Tibial nerve (tissue), 4 donors: ENCODE data around the gene TMEM167A.

Source experiments
- CTCF ChIP-seq, 5 experiments: fragments of 200-600 bp in 3 of 5; fragments of 450-650 bp in 2 of 5; sonication (generic) in 3 of 5; IDR thresholded peaks; one replicate each; pipeline ENCODE4 v1.5.1; 2016 to 2019; ENCODE audit warnings: antibody characterized with exemption in 5 of 5, mild to moderate bottlenecking in 3 of 5, moderate library complexity in 2 of 5
- EP300 ChIP-seq, 2 donors: sonication (generic); formaldehyde crosslinking; IDR thresholded peaks; one replicate each; pipeline ENCODE4 v1.6.1; 2017; ENCODE audit warnings: antibody characterized with exemption in 2 of 2, mild to moderate bottlenecking in 1 of 2
- POLR2A ChIP-seq, 2 donors: fragments of 450-650 bp; IDR thresholded peaks; one replicate each; pipeline ENCODE4 v1.6.1; 2017; ENCODE audit warnings: antibody characterized with exemption in 2 of 2, mild to moderate bottlenecking in 2 of 2, moderate library complexity in 2 of 2

GRCh38 chr5:83109380-83109779 is 32.2 kb upstream of the TMEM167A start:
- TF ChIP-seq CTCF (IDR thresholded peaks at IDR 0.05) (no peak), POLR2A (IDR thresholded peaks at IDR 0.05) (no peak), EP300 (IDR thresholded peaks at IDR 0.05) (no peak)
